Measurements from ENCODE around the gene OBP2A. TPM values are rescaled to one million over a fixed set of nuclear protein-coding genes. Genes with fewer than 3 reads are reported as not detected.

The OBP2A gene
- total and polyA plus RNA-seq, 2 donors (not counting 1 experiment from before 2014, with no cell fraction given) = not detected

GRCh38 chr9:135586601-135587109, 40.7 kb downstream of the OBP2A start:
- intact Hi-C loops (cut with micrococcal nuclease) = no loop called here
- Histone ChIP-seq H3K79me2 (ENCODE audit: control insufficient read depth, insufficient read depth, low read length) (no peaks in the 10 kb centered on the region), H3K36me3 (replicated peaks in 1 of 2; ENCODE audit: control extremely low read depth in 1 of 2, control insufficient read depth in 1 of 2, extremely low read depth in 1 of 2, insufficient read depth in 2 of 2, low read length in 1 of 2) (no peaks in the 10 kb centered on the region), H4K20me1 (ENCODE audit: control insufficient read depth, insufficient read depth, low read length, poor library complexity, severe bottlenecking) (no peaks in the 10 kb centered on the region), H3K4me2 (replicated peaks; ENCODE audit: low read depth, low read length, poor library complexity, severe bottlenecking) (no peak overlapping the region), H3K27ac (ENCODE audit: low read length in 2 of 2) (no peak overlapping the region), H3K4me3 (ENCODE audit: control extremely low read depth in 1 of 5, extremely low read depth in 1 of 5, insufficient read depth in 1 of 5, low read depth in 2 of 5, low read length in 4 of 5) (no peak overlapping the region), H3K9ac (ENCODE audit: low read length) (no peak overlapping the region), H2AFZ (ENCODE audit: insufficient read depth, low read depth, low read length, poor library complexity, severe bottlenecking) (no peak overlapping the region), H3K27me3 (replicated peaks in 1 of 4; ENCODE audit: control extremely low read depth in 1 of 4, control insufficient read depth in 3 of 4, insufficient read depth in 4 of 4, low read length in 3 of 4) (no peaks in the 10 kb centered on the region), H3K9me3 (ENCODE audit: control extremely low read depth in 1 of 3, control insufficient read depth in 2 of 3, insufficient read depth in 1 of 3, low read length in 2 of 3) (no peaks in the 10 kb centered on the region), H3K4me1 (ENCODE audit: control insufficient read depth in 2 of 2, insufficient read depth in 2 of 2, low read length in 2 of 2) (no peaks in the 10 kb centered on the region)
- no peak for DNase-seq
- Mint-ChIP-seq H3K4me3 (no peak overlapping the region), H3K27me3 (peaks cover 14% of the 10 kb centered on the region), H3K4me1 (no peaks in the 10 kb centered on the region), H3K9me3 (ENCODE audit: insufficient read depth) (no peaks in the 10 kb centered on the region), H3K27ac (no peak overlapping the region)
- ChIA-PET CTCF (no interaction called here), POLR2A (no interaction called here)
- no peak for TF ChIP-seq CTCF (IDR thresholded peaks at IDR 0.05)
- TF ChIP-seq EZH2 (IDR thresholded peaks at IDR 0.05; ENCODE audit: borderline replicate concordance, insufficient read depth, low read depth, low read length, poor library complexity, severe bottlenecking) = no peak
- WGBS (ENCODE audit: insufficient coverage) = 82% methylated on average over 15 of the region's 15 CpGs
- ATAC-seq (ENCODE audit: low read depth) = no peak

GRCh38 chr9:135587658-135588057, 41.7 kb downstream of the OBP2A start:
- no peaks in the 10 kb centered on the region for H3K79me2 ChIP-seq (ENCODE audit: control insufficient read depth, insufficient read depth, low read length)
- no peak overlapping the region for H3K4me2 ChIP-seq (replicated peaks; ENCODE audit: low read depth, low read length, poor library complexity, severe bottlenecking)
- H3K4me1 ChIP-seq (ENCODE audit: control insufficient read depth in 2 of 2, insufficient read depth in 2 of 2, low read length in 2 of 2) = no peaks in the 10 kb centered on the region
- peaks cover 14% of the 10 kb centered on the region for H3K27me3 Mint-ChIP-seq
- no peak overlapping the region for H3K27ac ChIP-seq (ENCODE audit: low read length in 2 of 2)
- ChIA-PET CTCF (no interaction called here), POLR2A (no interaction called here)
- no peak overlapping the region for H3K4me3 Mint-ChIP-seq
- H3K4me1 Mint-ChIP-seq = no peaks in the 10 kb centered on the region
- H3K9me3 ChIP-seq (ENCODE audit: control extremely low read depth in 1 of 3, control insufficient read depth in 2 of 3, insufficient read depth in 1 of 3, low read length in 2 of 3) = no peaks in the 10 kb centered on the region
- H3K27ac Mint-ChIP-seq = no peak overlapping the region
- DNase-seq (no peak), ATAC-seq (ENCODE audit: low read depth) (no peak)
- no CpG with 5 or more reads among the region's 7 CpGs for WGBS (ENCODE audit: insufficient coverage)
- no peaks in the 10 kb centered on the region for H3K9me3 Mint-ChIP-seq (ENCODE audit: insufficient read depth)
- H3K36me3 ChIP-seq (replicated peaks in 1 of 2; ENCODE audit: control extremely low read depth in 1 of 2, control insufficient read depth in 1 of 2, extremely low read depth in 1 of 2, insufficient read depth in 2 of 2, low read length in 1 of 2) = no peaks in the 10 kb centered on the region
- intact Hi-C loops (cut with micrococcal nuclease) = no loop called here
- H3K4me3 ChIP-seq (ENCODE audit: control extremely low read depth in 1 of 5, extremely low read depth in 1 of 5, insufficient read depth in 1 of 5, low read depth in 2 of 5, low read length in 4 of 5) = no peak overlapping the region
- TF ChIP-seq CTCF (IDR thresholded peaks at IDR 0.05) (no peak), EZH2 (IDR thresholded peaks at IDR 0.05; ENCODE audit: borderline replicate concordance, insufficient read depth, low read depth, low read length, poor library complexity, severe bottlenecking) (no peak)
- no peaks in the 10 kb centered on the region for H3K27me3 ChIP-seq (replicated peaks in 1 of 4; ENCODE audit: control extremely low read depth in 1 of 4, control insufficient read depth in 3 of 4, insufficient read depth in 4 of 4, low read length in 3 of 4)
- H4K20me1 ChIP-seq (ENCODE audit: control insufficient read depth, insufficient read depth, low read length, poor library complexity, severe bottlenecking) = no peaks in the 10 kb centered on the region
- H3K9ac ChIP-seq (ENCODE audit: low read length) = no peak overlapping the region
- H2AFZ ChIP-seq (ENCODE audit: insufficient read depth, low read depth, low read length, poor library complexity, severe bottlenecking) = no peak overlapping the region
